ENCODE data around the gene SPDEF.

SPDEF gene

GRCh38 chr6:34527751-34528670, 28.1 kb downstream of the SPDEF start:
- DNase-seq (ENCODE audit: low read depth) = no peak

GRCh38 chr6:34526992-34527728, 29.0 kb downstream of the SPDEF start:
- peak; percentile 95 for DNase-seq (ENCODE audit: low read depth)

GRCh38 chr6:34526241-34526972, 29.7 kb downstream of the SPDEF start:
- DNase-seq (ENCODE audit: low read depth) = no peak

GRCh38 chr6:34525431-34526175, 30.5 kb downstream of the SPDEF start:
- no peak for DNase-seq (ENCODE audit: low read depth)

- no peak for DNase-seq (ENCODE audit: low read depth)
Measured at GRCh38 chr6:34524971-34525370, 31.2 kb downstream of the SPDEF start.

GRCh38 chr6:34524499-34524898, 31.6 kb downstream of the SPDEF start:
- DNase-seq (ENCODE audit: low read depth) = no peak

- DNase-seq (ENCODE audit: low read depth) = no peak
Measured at GRCh38 chr6:34523441-34524206, 32.5 kb downstream of the SPDEF start.

GRCh38 chr6:34522761-34523160, 33.4 kb downstream of the SPDEF start:
- no peak for DNase-seq (ENCODE audit: low read depth)

- no peak for DNase-seq (ENCODE audit: low read depth)
Measured at GRCh38 chr6:34521463-34522285, 34.5 kb downstream of the SPDEF start.

- no peak for DNase-seq (ENCODE audit: low read depth)
Measured at GRCh38 chr6:34520645-34521462, 35.3 kb downstream of the SPDEF start.

- DNase-seq (ENCODE audit: low read depth) = no peak
Measured at GRCh38 chr6:34519971-34520644, 36.0 kb downstream of the SPDEF start.

- no peak for DNase-seq (ENCODE audit: low read depth)
Measured at GRCh38 chr6:34518669-34519365, 37.3 kb downstream of the SPDEF start.

- no peak for DNase-seq (ENCODE audit: low read depth)
Measured at GRCh38 chr6:34517966-34518365, 38.2 kb downstream of the SPDEF start.

- DNase-seq (ENCODE audit: low read depth) = no peak
Measured at GRCh38 chr6:34517461-34517881, 38.7 kb downstream of the SPDEF start.

GRCh38 chr6:34516391-34517324, 39.5 kb downstream of the SPDEF start:
- no peak for DNase-seq (ENCODE audit: low read depth)

GRCh38 chr6:34515473-34516387, 40.4 kb downstream of the SPDEF start:
- no peak for DNase-seq (ENCODE audit: low read depth)
